GM20431 (cell line): ENCODE measurements around the gene NRAP.

Experiments used
- in situ Hi-C: fragments of 300-500 bp; cut with MseI, MboI; formaldehyde crosslinking; loops from one replicate; pipeline ENCODE4 v1.15.0; 2020; ENCODE audit warnings: low sequenced_read_pairs; ENCODE audit not compliant: unreplicated experiment

The NRAP gene

DNA sequence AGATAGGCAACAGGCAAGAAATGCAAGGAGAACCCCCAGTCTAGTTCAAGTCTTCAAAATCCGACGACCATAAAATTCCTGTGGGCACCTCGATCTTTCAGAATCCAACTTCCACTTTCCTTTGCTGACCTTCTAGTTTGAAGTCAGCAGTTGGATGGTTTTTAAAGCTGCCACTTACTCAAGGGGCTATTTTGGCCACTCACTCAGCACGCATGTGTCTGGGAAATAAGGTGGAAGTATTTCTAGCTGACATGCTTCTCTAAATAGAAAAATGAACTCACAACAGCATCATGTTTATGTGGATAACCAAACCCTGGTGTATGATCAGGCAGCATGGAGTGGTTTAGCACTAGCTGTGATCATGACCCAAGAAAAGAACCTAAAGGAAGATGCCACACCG is at the start of gene NRAP:
Gene NRAP, minus strand, starts transcription at position 134 of the 400 bp plus-strand sequence. CDS start 159 bp downstream, outside the sequence.
- in situ Hi-C loops = no loop called here

- in situ Hi-C loops = loop anchor here (25.0 kb wide), 1 partner anchor 399 kb away; no protein-coding TSS in a partner anchor
These were observed 49.8 kb upstream of the NRAP start for GRCh38 chr10:113713640-113713982.

DNA sequence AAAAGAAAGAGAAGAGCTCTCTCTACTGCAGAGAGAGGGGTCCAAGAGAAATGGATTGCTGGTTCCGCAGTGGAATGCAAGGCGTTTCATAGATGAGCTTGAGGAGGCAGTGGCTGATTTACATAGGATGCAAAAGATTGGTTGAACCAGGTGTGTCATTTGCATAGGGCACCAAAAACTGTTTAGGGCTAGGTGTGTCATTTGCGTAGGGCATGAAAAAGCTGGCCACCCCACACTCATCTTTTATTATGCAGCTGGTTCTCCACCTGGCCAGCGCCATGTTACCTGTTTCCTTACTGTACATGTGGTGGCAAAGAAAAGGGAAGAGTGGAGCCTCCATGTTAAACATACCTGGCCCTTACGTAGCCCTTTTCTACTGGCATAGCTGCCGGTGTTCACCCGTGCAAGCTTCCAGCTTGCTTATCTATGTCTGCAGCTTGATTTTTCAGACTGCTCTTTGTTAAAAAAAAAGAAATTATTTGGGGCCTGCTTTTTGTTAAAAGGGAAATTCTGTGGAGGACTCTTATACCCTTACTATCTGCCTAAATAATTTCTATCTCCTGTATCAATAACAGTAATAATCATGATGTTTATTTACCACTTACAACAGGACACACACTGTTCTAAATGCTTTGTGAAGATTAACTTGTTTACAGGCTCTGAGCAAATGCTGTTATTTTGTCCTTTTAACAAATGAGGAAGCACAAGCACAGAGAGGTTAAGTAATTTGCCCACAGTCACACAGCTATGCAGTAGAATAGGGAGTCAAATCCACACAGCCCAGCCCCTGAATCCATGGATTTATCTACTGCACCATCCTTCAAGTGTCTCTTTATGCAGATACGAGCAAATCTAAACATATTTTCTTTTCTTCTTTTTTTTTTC is 49.2 kb upstream of the NRAP start:
- in situ Hi-C loops = loop anchor here (25.0 kb wide), 1 partner anchor 399 kb away; no protein-coding TSS in a partner anchor

- in situ Hi-C loops = loop anchor here (25.0 kb wide), 1 partner anchor 400 kb away; no protein-coding TSS in a partner anchor
These were observed 48.2 kb upstream of the NRAP start for GRCh38 chr10:113712024-113712423.

- in situ Hi-C loops = loop anchor here (25.0 kb wide), 1 partner anchor 401 kb away; no protein-coding TSS in a partner anchor
These were observed 47.3 kb upstream of the NRAP start for GRCh38 chr10:113711142-113711541.

DNA sequence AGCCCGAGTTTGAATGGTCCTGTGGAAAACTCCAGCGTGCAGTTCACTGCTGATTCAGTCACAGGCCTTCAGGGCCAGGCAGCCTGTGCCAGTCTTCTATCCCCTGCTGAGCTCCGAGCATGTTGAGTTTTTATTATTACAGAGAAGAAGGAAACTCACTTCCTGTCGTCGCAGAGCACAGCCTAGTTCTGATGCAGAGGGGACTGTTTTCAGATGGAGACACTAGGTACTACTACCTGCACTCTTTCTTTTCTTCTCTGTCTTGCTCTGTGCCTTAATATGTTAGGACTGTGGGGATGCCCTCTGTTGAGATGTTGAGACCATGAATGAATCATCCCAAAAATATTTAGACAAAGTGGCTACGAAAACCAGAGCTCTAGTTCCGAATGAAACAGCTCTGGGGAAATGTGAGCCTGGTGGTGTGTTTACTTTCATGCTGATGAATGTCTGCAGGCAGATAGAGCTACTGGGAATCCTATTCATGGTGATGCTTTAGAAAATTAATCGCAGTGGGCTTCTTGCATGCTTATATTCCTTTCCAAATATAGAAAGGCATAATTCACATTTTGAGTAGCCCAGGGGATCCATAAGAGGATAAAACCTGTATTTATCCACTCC is 45.5 kb upstream of the NRAP start:
- in situ Hi-C loops = loop anchor here (25.0 kb wide), 1 partner anchor 403 kb away; no protein-coding TSS in a partner anchor

GRCh38 chr10:113708640-113709039 is 44.8 kb upstream of the NRAP start:
- in situ Hi-C loops = loop anchor here (25.0 kb wide), 1 partner anchor 404 kb away; no protein-coding TSS in a partner anchor

GRCh38 chr10:113706623-113707022 is 42.8 kb upstream of the NRAP start:
- in situ Hi-C loops = loop anchor here (25.0 kb wide), 1 partner anchor 406 kb away; no protein-coding TSS in a partner anchor

DNA sequence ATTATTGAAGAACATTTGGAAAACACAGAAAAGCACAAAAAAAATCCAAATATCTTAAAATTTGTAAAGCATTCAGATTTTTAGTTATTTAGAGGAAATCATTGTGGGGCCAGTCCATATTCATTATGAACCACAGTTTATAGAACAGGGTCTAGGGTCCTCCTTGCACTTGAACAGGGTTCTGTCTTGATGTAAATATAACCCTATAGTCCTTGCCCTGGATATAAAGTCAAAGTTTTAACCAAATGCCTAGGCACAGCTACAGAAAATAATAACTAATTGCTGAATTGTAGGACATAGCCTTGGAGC is 41.5 kb upstream of the NRAP start:
- in situ Hi-C loops = loop anchor here (25.0 kb wide), 1 partner anchor 407 kb away; no protein-coding TSS in a partner anchor

DNA sequence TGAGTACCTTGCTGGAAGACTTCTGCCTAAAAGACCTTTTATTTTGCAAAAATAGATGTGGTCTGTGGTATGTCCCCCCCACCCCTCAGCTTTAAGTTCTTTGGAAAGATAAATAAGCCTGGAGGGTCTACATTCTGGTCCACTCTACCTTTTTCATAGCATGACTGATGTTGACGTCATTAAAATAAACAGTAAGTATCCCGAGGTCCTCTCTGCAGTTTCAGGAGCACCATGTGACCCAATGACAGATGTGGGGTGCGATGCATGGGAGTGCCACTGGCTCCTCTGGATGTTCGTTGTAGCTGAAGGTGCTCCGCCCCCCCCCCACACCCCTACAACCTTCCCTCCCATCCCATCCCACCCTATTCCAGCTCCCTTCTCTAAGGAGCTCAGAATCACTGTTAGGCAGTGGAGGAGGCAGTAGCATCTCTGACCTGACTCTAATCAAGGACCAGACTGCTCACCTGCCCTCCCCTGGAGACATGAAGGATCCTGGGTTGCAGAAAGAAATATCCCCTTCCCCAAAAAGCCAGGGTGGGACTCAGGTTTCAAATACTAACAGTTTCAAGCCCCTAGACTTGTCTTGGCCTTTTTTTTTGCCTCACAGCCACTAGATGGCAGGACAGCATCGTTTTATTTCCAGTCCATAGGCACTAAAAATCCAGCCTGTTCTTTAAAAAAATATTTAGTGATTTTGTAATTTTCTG is 40.9 kb upstream of the NRAP start:
- in situ Hi-C loops = loop anchor here (25.0 kb wide), 1 partner anchor 408 kb away; no protein-coding TSS in a partner anchor

- in situ Hi-C loops = no loop called here
These were observed 33.8 kb upstream of the NRAP start for GRCh38 chr10:113697595-113697994.

- in situ Hi-C loops = no loop called here
These were observed 31.9 kb upstream of the NRAP start for GRCh38 chr10:113695691-113696090.

DNA sequence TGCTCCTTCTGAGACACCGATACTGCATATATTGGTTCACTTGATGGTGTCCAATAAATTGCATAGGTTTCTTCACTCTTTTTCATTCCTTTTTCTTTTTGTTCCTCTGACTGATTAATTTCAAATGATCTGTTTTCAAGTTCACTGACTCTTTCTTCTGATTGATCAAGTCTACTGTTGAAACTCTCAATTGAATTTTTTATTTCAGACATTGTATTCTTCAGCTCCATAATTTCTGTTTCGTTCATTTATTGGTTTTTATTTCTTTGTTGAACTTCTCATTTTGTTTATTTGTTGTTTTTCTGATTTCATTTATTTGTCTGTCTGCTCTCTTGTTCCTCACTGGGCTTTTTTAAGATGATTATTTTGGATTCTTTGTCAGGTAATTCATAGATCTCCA is 29.5 kb upstream of the NRAP start:
- in situ Hi-C loops = no loop called here

- in situ Hi-C loops = no loop called here
These were observed 28.4 kb upstream of the NRAP start for GRCh38 chr10:113692271-113692670.

DNA sequence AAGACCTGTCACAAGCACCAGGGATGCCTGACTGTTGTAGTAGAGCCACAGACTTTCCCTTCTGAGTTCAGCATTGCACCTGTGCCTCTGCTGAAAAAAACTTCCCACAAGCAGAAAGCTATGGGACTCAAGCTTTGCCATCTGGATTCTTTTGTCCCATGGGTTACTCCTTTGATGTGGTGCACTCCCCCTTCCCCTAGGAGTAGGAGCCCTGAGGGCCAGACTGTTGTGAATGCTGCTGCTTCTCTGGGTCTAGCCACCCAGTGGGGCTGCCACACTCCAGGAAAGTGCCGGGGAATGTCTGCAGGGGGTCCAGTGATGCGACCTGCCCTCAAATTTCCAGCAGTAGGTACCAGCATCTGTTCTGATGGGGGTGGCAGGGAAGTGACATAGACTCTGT is 27.5 kb upstream of the NRAP start:
- in situ Hi-C loops = no loop called here

DNA sequence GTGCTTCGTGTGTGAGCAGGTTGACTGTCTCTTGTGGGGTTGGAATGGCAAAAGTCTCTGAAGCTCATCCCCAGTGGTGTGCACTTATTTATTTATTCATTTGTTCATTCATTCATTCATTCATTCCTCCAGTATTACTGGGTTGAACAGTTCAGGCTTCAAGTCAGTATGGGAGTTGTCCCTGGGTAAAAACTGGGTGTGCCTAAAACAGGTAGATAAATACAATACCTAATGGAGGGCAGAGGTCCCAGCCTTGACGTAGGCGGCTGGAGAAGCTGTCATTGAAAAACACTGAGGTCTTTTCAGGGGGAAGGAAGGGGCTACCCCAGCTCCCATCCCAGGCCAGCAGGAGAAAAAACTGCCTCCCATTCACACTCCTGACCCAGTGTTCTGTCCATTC is 26.9 kb upstream of the NRAP start:
- in situ Hi-C loops = no loop called here

- in situ Hi-C loops = no loop called here
These were observed 25.7 kb upstream of the NRAP start for GRCh38 chr10:113689574-113689973.

DNA sequence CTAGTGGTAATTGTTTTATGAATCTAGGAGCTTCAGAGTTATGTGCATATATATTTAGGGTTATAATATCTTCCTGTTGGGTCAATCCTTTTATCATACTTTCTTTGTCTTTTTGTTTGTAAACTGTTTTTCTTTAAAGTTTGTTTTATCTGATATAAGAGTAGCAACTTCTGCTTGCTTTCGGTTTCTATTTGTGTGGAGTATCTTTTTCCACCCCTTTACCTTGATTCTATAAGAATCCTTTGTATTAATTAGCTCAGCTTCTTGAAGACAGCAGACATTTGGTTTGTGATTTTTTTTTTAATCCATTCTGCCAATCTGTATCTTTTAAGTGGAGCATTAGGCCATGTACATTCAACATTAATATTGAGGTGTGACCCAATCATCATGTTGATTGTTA is 25.2 kb upstream of the NRAP start:
- in situ Hi-C loops = no loop called here

GRCh38 chr10:113687037-113687436 is 23.2 kb upstream of the NRAP start:
- in situ Hi-C loops = no loop called here

DNA sequence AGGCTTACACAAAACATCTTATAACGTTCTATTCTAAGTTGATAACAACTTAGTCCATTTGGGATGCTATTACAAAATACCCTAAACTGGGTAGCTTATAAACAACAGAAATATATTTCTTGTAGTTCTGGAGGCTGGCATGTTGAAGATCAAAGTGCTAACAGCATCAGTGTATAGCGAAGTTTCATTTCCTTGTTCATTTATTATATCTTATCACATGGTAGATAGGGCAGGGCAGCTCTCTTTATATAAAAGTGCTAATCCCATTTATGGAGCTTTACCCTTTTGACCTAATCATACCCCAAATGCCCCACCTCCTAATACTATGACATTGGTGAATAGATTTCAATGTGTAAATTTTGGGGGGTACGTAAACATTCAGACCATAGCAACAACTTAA is 22.2 kb upstream of the NRAP start:
- in situ Hi-C loops = no loop called here

DNA sequence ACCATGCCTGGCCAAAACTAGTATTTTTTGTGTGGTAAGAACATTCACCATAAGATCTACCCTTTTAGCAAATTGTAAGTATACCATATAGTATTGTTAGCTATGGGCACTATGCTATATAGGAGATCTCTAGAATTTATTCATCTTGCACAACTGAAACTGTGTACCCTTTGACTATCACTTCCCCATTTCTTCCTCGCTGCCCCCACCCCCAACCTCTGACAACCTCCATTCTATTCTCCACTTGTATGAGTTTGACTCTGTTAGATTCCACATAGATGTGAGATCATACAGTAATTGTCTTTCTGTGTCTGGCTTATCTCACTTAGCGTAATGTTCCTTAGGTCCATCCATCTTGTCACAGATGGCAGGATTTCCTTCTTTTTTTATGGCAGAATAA is 19.5 kb upstream of the NRAP start:
- in situ Hi-C loops = no loop called here
